ENCODE data around the gene HJV.
A peak's percentile ranks its signal among the peaks of the same experiment; 100 is the strongest.
"Not testable (repeated sequence)": the region's sequence is repeated elsewhere in the genome, so short reads cannot be mapped to it uniquely, and the experiment has no call there.

The HJV gene, protein sequence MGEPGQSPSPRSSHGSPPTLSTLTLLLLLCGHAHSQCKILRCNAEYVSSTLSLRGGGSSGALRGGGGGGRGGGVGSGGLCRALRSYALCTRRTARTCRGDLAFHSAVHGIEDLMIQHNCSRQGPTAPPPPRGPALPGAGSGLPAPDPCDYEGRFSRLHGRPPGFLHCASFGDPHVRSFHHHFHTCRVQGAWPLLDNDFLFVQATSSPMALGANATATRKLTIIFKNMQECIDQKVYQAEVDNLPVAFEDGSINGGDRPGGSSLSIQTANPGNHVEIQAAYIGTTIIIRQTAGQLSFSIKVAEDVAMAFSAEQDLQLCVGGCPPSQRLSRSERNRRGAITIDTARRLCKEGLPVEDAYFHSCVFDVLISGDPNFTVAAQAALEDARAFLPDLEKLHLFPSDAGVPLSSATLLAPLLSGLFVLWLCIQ

DNA sequence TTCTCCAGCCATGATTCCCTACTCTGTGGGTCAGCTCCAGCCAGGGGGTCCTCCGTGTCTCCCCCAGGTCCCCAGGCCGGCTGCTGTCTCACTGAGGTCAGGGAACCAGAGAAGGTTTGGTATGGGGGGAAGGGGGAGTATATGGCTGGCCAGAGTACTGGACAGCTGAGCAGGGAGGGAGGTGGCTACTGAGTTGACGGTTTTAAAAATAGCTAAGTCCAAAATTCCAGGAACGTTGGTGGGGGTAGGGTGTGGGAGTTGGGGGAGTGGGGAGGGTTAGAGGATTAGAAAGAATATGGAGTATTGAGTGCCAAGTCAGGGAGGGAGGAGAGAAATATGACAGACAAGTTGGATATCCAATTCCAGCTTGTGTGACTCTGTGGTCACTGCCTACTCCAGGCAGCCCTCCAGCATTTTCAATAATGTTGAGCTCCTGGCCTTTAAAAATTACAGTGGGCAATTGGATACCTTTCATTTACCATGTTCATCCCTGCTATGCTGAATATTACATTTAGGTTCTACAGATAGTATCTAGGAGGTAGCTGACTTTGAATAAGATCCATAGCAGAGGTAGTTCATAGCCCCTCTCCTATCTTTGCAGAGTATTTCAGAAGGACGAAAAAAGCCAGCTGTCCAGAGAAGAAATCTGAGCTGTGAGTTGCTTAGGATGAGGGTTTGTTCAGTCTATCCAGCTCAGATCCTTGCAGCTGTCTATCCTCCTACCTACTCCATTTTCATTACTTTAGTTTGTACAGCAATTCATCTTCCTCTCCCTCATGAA is at the start of gene HJV:
Gene HJV, minus strand, starts transcription at position 114 of the 781 bp plus-strand sequence. CDS start 1,504 bp downstream, outside the sequence.
- DNase-seq (ENCODE audit: insufficient read length, low spot score), result no peak
- no peak for FAIRE-seq

DNA sequence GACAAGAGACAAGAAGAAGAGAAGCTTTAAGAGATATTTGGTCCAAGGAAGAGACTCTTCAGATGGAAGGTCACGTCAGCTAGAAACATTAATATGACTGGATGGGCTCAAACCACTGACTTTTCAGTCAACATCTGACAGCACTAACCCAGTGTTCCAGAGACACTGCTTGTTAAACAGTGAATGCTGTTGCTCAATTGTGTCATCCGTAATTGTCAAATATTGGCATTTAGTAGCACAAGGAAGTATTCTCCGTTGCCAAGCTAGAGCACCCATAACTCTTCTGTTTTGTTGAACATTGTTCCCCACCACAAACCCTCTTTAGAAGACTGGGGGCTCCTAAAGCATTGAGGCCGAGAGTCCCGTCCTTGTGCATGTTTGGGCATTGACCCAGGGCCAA is 37.6 kb upstream of the HJV start:
- not testable (repeated sequence) for FAIRE-seq; DNase-seq (ENCODE audit: insufficient read length, low spot score)

DNA sequence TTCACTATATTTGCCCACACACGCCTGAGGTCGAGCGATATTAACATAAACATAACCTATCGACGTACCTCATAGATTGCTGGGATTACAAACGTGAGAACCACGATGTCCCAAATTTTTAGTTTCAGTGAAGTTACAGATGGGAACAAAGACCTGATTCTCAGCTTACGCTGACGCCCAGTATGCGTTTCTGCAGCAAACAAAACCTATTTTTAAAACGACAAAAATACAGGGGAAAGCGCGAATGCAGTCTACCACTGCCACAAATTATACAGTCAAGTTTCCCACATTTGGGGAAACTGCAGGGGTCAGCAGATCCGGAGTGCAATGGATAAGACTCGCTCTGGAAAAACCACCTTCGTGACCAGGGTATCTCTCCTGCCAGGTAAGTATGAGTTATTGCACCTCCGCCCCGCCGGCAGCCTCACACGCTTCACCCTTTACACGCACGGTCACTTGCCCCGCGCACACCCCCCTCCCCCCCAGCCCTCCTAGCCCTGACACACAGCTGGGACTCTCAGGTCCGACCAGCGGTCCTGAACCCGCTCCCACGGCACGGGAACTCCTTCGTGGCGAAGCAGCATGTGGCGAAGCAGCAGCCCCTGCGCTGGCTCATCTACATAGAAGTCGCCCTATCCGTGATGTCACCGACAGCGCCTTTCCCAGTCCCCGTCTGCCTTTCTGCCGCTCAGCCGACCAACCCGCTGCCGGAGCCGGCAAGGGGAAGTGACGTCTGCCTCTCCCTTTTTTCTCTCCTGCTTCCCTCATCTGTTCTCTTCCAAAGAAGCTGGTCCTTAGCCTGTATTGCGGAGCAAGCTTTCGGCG is 30.5 kb upstream of the HJV start:
- not testable (repeated sequence) for FAIRE-seq
- DNase-seq (ENCODE audit: insufficient read length, low spot score), result peak; percentile 71

DNA sequence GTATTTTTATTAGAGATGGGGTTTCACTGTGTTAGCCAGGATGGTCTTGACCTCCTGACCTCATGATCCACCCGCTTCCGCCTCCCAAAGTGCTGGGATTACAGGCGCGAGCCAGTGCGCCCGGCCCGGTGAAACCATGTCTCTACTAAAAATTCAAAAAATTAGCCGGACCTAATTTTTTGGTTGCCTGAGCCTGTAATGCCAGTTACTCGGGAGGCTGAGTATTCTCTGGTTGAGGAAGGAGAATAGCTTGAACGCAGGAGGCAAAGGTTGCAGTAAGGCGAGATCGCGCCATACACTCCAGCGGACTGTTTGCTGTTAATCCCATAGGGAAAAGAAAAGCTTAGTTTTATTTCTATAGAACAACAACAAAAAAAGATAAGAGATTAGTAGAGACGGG is 29.9 kb upstream of the HJV start:
- FAIRE-seq, result no peak
- no peak for DNase-seq (ENCODE audit: insufficient read length, low spot score)

DNA sequence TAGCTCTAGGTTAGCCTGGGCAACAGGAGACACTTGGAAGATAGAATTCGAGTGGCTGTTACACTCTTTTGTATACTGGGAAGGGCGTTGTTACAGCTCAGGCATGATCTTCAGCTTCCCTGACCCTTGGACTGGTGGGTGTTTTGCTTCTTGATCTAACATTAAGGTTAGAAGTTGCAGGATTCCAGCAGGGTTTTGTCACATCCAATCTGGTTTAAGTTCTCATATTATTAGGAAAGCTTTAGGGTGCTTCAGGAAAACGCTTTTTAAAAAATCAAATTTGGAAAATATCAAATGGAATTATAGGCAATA is 29.1 kb upstream of the HJV start:
- DNase-seq (ENCODE audit: insufficient read length, low spot score); FAIRE-seq: not testable (repeated sequence)

DNA sequence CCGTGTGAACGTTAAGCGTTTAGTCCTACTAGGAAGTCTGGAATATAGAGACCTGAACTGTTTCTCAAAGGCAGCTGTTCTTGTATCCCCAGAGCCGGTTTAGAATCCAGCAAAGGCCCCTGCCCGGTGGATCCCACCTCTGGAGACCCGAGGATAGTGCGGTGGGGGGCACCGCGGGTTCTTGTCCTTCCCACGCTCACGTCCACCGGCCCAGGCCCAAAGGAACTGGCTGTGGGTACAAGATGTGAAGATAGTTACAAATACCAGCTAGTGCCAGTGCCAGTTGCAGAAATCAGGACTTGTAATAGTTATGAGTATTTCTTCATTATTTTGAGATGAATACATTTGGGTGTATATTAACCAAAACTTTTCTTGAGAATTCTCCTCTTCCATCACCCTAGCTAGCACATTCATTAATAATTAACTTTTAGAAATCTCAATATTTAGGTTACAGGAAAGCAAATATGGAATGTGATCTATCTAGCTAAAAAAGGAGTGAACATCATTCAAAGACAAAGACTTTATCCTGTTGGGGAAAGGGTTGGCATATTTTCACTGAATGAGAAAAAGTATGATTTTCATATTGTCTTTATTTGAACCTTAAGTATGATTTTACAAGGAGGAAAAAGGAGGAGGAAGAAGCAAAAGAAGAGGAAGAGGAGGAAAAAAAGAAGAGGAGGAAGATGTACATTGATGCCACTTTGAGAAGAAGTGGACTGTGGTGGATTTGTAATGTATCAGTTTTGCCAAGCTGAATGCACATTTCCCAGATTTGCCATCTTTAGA is 28.5 kb upstream of the HJV start:
- not testable (repeated sequence) for DNase-seq (ENCODE audit: insufficient read length, low spot score); FAIRE-seq

DNA sequence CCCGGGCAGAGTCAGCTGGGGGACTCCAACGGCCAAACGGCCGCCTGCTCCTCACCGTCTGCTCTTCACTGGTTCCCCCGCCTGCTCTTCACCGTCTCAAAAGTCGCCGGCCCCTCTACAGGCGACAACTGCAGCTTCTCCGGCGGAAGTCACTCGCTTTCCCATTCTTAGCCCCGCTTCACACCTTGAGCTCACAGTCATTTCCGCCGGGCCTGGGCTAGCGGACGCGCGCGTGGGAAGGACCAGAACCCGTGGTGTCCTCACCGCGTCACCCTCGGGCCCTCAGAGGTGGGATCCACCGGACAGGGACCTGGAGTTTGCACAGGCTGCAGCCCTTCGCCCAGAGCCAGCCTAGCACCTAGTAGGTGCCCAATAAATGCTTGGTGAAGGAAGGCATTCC is 27.9 kb upstream of the HJV start:
- FAIRE-seq, result no peak
- no peak for DNase-seq (ENCODE audit: insufficient read length, low spot score)

DNA sequence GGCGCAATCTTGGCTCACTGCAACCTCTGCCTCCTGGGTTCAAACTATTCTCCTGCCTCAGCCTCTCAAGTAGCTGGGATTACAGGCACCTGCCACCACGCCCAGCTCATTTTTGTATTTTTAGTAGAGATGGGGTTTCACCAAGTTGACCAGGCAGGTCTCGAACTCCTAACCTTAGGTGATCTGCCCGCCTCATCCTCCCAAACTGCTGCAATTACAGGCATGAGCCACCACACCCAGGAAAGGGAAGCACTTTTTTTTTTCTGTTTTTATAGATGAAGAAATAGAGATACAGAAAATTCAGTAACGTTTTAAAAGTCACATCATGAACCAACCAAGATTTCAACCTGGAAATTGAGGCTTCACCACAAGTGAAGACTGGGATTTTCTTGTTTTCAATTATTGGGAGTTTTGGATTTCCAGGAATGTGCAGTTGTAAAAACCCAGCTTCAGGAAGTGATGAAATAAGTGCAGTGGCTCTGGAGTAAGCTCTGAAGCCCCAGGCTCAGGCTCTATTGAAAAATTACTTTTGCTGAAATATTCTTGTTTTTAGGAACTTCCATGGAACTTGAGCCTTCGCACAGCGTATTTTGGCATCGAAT is 27.1 kb upstream of the HJV start:
- not testable (repeated sequence) for FAIRE-seq; DNase-seq (ENCODE audit: insufficient read length, low spot score)

DNA sequence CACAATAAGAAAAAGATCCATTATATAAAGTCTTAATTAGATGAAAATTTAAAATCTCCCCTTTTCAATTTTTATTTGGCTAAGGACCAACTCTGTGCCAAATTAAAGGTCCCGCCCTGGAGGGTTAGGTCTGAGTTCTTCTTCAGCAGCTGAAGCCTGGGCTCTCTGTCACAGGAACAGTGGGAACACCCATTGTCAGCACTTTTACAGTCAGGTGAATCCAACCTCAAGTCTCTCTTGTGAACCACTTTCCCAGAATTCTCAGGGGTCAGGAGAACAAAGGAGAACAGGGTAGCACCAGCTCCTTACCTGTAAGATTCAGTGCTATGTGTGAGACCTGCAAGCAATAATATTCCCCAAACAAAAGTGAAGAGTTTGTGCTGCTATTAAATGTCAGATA is 25.1 kb upstream of the HJV start:
- DNase-seq (ENCODE audit: insufficient read length, low spot score) (no peak), FAIRE-seq (no peak)

DNA sequence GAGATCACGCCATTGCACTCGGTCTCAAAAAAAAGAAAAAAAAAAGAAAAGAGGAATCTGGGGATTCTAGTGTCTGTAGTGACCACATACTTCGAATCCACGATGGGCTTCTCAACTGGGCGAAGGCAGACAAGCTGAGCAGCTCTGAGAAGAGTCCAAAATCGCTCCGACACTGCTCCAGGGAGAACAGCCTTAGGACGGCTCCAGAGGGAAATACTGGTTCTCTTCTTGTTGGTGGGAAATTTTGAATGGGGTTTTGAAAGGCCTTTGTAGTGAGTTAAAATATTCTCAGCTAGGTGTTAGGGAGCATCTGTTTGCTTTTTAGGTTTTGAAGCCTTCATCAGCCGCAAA is 18.3 kb upstream of the HJV start:
- FAIRE-seq, result no peak
- no peak for DNase-seq (ENCODE audit: insufficient read length, low spot score)

DNA sequence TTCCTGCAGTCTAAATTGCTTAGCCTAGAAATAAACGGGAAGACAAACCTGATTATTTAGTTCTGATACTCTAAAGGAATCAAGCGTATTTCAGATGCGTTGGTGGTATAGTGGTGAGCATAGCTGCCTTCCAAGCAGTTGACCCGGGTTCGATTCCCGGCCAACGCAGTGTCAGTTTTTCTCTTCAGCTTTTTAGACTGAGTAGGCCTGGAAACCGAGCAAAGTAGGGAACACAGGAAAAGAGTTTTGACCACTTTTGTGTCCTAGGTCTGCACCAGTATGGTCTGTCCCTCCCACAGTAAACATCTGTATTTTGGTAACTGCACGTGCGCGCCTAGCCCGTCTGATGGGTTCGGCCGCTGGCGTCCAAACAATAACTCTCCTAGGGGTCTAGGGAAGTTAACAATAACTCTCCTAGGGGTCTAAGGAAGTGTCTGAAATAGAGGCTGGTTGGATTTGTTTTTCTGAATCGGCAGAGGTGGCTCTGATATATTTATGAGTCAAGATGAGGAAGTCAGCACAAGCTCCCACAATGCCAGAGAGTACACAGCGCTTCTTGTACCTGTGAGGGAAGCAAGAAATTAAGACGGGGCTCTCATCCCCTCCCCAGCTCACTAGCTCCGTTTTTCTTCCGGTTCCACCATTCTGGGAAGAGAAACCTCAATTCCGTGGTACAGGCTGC is 15.6 kb upstream of the HJV start:
- no peak for DNase-seq (ENCODE audit: insufficient read length, low spot score)
- no peak for FAIRE-seq

DNA sequence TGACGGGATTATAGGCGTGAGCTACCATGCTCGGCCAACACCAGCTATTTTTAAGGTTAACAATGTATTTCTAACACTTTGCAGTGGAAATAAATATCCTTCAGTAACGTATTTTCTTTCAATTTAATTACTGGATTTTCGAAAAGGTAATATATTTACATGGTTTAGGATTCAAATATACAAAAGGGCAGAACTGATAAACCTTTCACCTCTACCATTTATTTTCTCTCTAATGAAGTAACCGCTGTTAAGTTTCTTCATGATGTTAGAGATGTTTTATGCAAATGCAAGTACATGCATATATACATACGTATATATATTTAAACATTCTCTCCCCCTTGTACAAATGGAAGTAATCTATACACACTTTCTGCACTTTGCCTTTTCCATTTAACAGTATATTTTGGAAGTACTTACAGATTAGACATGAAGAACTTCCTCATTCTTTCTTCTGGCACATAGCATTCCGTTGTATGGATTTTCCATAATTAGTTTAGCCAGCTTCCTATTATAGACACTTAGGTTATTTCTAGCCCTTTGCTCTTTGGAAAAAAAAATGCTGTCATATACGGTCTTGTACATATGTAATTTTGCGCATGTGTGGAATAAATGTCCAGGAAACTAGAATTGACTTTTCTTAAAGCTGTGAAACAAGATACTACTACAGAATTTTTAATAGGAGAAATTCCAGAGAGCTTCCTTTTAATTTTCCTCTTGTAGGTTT is 14.9 kb upstream of the HJV start:
- no peak for FAIRE-seq
- no peak for DNase-seq (ENCODE audit: insufficient read length, low spot score)

DNA sequence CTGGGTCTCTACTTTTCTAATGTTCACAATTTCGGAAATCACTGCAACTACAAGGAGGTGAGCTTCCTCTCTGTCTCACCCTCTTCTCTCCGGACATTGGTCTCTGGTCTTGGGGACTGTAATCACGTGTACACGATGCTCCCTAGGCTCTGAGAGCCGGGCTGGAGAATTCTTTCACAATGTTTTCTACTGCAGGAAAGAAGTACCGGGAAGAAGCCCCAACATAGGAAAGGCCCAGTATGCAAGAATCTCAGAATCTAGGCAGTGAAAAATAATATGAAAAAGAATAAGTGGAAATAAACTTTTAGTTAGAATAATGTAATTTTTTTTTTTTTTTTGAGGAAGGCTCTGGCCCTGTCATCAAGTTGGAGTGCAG is 13.5 kb upstream of the HJV start:
- DNase-seq (ENCODE audit: insufficient read length, low spot score) (peak; percentile 25), FAIRE-seq (no peak)

DNA sequence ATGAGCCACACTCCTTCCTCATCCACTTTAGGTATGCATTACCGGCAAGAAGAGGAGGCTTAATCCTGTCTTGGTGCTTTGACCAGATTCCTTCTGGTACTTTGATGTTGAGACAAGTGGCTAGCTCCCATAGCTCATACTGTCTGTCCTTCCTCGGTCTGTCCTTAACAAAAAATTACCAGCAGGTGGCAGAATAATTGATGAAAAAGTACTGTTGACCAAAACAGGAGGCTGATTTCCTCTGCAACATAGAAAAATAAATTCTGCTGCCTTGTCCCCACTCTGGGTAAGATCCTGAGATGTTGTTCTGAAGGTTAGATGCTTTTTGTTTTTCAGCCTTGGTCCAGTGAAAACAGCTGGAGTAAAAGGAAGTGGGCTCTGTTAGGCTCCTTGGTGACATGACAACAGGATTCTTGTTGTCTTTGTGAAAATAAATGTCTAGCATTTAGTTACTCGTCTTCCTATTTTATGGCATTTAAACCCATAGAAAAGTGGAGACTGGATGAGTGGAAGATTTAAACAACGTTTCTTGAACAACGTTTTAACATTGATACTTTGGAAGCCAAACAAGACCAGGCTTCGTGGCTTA is 11.2 kb upstream of the HJV start:
- DNase-seq (ENCODE audit: insufficient read length, low spot score) (peak; percentile 37), FAIRE-seq (no peak)

DNA sequence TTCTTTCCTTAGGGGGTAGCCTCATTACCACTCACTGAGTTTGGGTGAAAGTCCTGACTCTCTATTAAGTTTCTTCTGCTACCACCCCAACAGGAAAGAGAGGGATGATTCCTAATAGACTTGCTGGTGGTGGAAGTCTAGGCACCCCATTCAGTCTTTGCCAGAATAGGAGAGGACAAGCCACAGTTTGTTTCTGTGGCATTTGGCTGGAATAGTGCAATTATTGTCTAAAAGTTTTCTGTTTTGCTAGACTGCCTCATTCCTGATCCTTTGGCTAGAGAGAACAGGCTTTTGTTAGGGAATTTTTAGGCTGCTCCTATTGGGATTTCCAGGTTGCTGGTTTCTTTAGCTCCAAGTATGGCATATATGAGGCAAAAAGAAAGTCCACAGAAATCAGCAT is 9.9 kb upstream of the HJV start:
- no peak for FAIRE-seq
- DNase-seq (ENCODE audit: insufficient read length, low spot score), result no peak

DNA sequence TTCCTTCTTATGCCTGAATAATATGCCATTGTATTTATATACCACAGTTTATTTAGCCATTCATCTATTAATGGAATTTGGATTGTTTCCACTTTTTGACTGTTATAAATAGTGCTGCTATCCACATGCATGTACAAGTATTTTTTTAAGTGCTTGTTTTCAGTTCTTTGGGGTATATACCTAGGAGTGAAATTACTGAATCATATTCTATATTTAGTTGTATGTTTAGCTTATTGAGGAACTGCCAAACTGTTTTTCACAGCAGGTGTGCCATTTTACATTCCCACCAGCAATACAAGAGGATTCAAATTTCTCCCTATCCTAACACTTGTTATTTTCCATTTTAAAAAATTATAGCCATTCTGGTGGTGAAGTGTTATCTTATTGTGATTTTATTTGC is 7.6 kb upstream of the HJV start:
- DNase-seq (ENCODE audit: insufficient read length, low spot score), result no peak
- FAIRE-seq, result no peak

DNA sequence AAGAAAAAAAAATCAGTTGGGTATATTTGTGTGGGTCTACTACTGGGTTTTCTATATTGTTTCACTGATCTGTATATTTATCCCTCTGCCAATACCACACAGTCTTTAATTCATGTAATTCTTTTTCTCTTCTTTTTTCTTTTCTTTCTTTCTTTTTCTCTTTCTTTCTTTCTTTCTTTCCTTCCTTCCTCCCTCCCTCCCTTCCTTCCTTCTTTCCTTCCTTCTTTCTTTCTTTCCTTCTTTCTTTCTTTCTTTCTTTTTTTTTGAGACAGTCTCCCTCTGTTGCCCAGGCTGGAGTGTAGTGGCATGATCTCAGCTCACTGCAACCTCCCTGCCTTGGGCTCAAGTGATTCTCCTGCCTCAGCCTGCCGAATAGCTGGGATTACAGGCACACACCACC is 5.1 kb upstream of the HJV start:
- not testable (repeated sequence) for FAIRE-seq

DNA sequence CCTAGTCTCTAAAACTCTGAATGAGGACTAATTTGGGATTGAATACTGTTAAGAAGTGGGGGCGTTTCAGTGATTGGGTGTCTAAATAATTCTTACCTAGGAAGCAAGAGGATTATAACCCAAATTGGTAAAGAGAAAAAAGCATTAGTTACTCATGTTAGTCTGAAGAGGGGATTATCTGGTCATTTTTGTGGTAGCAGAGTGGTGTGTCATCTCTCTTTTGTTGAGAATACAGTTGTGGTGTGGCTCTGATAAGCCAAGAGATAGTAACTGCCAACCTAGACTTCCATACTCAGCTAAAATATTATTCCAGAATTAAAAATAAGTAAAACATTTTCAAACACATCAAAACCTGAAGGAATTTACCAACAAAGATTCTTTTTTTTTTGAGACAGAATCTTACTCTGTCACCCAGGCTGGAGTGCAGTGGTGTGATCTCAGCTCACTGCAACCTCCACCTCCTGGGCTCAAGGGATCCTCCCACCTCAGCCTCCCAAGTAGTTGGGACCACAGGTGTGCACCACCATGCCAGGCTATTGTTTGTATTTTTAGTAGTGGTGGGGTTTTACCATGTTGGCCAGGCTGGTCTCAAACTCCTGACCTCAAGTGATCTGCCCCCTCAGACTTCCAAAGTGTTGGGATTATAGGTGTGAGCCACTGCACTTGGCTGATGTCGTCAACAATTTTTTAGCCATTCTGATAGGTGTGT is 4.4 kb upstream of the HJV start:
- not testable (repeated sequence) for FAIRE-seq; DNase-seq (ENCODE audit: insufficient read length, low spot score)

More for the DNA sequence above, 5.1 kb upstream of the HJV start:
- DNase-seq (ENCODE audit: insufficient read length, low spot score), result not testable (repeated sequence)
